D721Med (cell line): ENCODE data around the gene MALAT1.
A peak's percentile ranks its signal among the peaks of the same experiment; 100 is the strongest.

Experiments used
- DNase-seq: peaks from one replicate; pipeline ENCODE4 v3.0.0; 2011; ENCODE audit warnings: low spot score; ENCODE audit not compliant: insufficient read length
- FAIRE-seq: peaks from 2 replicates; lab custom pipeline; 2011; peaks lifted over from hg19 to GRCh38; lab: Jason Lieb, UNC
- CTCF ChIP-seq: IDR thresholded peaks from 2 replicates; pipeline ENCODE4 v1.5.1; 2012; ENCODE audit warnings: mild to moderate bottlenecking, control low read depth; ENCODE audit not compliant: insufficient read depth; ENCODE audit errors: missing control alignments

MALAT1 gene

GRCh38 chr11:65551572-65552387 lies 52.9 kb downstream of the MALAT1 start:
- no peak for DNase-seq
- peak; percentile 46 for TF ChIP-seq CTCF
- FAIRE-seq, result no peak

- DNase-seq, result no peak
- no peak for FAIRE-seq
- TF ChIP-seq CTCF, result no peak
Measured at GRCh38 chr11:65552388-65552951, 53.6 kb downstream of the MALAT1 start.

DNA sequence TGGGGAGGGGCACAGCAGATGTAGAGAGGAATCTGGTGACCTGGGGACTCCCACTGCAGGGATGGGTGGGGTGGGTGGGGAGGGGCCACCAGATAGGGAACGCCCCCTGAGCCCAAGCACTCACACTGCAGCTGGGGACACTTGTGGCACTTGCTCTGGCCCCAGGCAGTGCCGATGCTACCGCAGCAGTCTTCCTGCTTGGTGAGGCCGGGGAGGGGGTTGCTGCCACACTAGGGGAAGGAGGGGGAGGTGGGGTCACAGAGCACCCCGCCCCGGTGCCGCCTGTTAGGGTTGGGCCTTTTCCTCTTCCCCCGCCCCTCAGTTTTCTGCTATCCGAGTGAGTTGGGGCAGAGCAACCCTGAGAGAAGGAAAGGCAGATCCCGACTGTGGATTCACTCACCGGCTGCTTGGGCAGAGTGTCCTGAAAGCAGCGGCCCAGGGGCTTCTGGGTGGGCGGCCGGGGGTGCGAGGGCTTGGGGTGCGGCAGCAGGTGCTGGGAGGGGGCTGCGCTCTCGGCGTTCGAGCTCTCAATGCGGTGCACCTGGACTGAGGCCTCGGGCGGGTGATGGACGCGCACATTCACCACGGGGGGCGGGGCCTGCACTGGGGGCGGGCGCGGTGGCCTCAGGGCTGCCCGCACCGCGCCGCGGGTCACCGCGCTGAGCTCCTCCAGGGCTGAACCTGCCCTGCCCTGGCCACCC lies 54.6 kb downstream of the MALAT1 start:
- DNase-seq (no peak), FAIRE-seq (no peak)
- no peak for TF ChIP-seq CTCF

DNA sequence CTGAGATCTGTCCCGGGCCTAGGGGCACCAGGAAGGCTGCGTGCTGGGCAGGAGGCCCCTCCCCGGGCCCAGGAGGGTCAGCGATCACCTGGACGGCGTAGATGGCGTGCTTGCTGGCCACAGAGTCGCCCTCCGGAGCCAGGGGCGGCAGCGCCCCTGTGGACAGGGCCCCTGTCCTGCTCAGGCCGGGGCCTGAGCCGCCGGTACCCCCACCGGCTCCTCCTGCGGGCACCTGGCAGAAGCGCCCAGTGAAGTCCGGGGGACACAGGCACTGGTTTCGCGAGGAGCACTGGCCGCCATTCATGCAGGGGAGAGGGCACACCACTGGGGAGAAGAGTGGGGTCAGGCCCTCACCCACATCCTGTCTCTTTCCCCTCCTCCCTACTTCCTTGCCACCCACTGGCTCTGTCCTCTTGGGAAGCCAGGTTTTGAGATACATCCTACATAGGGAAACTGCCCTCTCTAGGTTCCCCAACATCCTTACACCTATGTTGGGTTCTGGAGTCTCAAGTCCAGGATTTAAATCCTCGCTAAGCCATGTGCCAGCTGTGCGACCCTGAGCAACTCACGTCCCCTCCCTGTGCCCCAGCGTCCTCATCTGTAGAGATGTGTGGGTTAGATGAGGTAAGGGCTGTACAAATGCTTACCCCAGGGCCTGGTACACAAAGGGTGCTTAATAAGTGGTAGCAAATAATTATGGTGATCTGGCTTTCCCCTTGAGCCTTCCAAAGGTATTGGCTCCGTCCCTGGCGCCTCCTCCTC lies 55.4 kb downstream of the MALAT1 start:
- no peak for FAIRE-seq
- TF ChIP-seq CTCF, result no peak

GRCh38 chr11:65554842-65555430 lies 56.1 kb downstream of the MALAT1 start:
- no peak for TF ChIP-seq CTCF
- FAIRE-seq (no peak), DNase-seq (no peak)

More for the DNA sequence above, 55.4 kb downstream of the MALAT1 start:
- DNase-seq, result no peak

GRCh38 chr11:65555693-65556231 lies 56.9 kb downstream of the MALAT1 start:
- no peak for DNase-seq
- no peak for TF ChIP-seq CTCF
- FAIRE-seq, result no peak
